ENCODE results near the gene ROCK2.

Gene ROCK2

GRCh38 chr2:11182951-11183350, 161.5 kb downstream of the ROCK2 start:
- TF ChIP-seq TCF12 (IDR thresholded peaks at IDR 0.05; ENCODE audit: low read depth) = no peak
- no peak for TF ChIP-seq CEBPB (IDR thresholded peaks at IDR 0.05)
- no peak for TF ChIP-seq NFIC (IDR thresholded peaks at IDR 0.05)
- no peak for TF ChIP-seq FOXM1 (IDR thresholded peaks at IDR 0.05; ENCODE audit: borderline replicate concordance, low read depth)
- TF ChIP-seq MAX (IDR thresholded peaks at IDR 0.05) = no peak
- no peak for TF ChIP-seq TEAD4 (IDR thresholded peaks at IDR 0.05)
- TF ChIP-seq REST (IDR thresholded peaks at IDR 0.05; ENCODE audit: low read depth) = no peak
- TF ChIP-seq ZBTB7A (IDR thresholded peaks at IDR 0.05; ENCODE audit: low read depth) = no peak

GRCh38 chr2:11180653-11181052, 163.8 kb downstream of the ROCK2 start:
- TF ChIP-seq NFIC (IDR thresholded peaks at IDR 0.05) = no peak
- TF ChIP-seq ZBTB7A (IDR thresholded peaks at IDR 0.05; ENCODE audit: low read depth) = no peak
- TF ChIP-seq MAX (IDR thresholded peaks at IDR 0.05) = no peak
- no peak for TF ChIP-seq TAF1 (IDR thresholded peaks at IDR 0.05; ENCODE audit: low read depth)
- no peak for TF ChIP-seq EP300 (IDR thresholded peaks at IDR 0.05; ENCODE audit: borderline replicate concordance)
- no peak for TF ChIP-seq TCF12 (IDR thresholded peaks at IDR 0.05; ENCODE audit: low read depth)
- no peak for TF ChIP-seq REST (IDR thresholded peaks at IDR 0.05; ENCODE audit: low read depth)
- TF ChIP-seq CREB1 (IDR thresholded peaks at IDR 0.05; ENCODE audit: low read depth) = no peak
- no peak for TF ChIP-seq USF1 (IDR thresholded peaks at IDR 0.05)
- TF ChIP-seq YY1 (IDR thresholded peaks at IDR 0.05; ENCODE audit: low read depth) = no peak

GRCh38 chr2:11179899-11180298, 164.5 kb downstream of the ROCK2 start:
- TF ChIP-seq TEAD4 (IDR thresholded peaks at IDR 0.05) = no peak
- TF ChIP-seq USF1 (IDR thresholded peaks at IDR 0.05) = no peak
- TF ChIP-seq EGR1 (IDR thresholded peaks at IDR 0.05) = no peak
- no peak for TF ChIP-seq CEBPB (IDR thresholded peaks at IDR 0.05)
- no peak for TF ChIP-seq CREB1 (IDR thresholded peaks at IDR 0.05; ENCODE audit: low read depth)
- no peak for TF ChIP-seq NFIC (IDR thresholded peaks at IDR 0.05)
- no peak for TF ChIP-seq REST (IDR thresholded peaks at IDR 0.05; ENCODE audit: low read depth)
- TF ChIP-seq EP300 (IDR thresholded peaks at IDR 0.05; ENCODE audit: borderline replicate concordance) = no peak
- no peak for TF ChIP-seq YY1 (IDR thresholded peaks at IDR 0.05; ENCODE audit: low read depth)
- no peak for TF ChIP-seq RAD21 (IDR thresholded peaks at IDR 0.05; ENCODE audit: low read depth)
- no peak for TF ChIP-seq FOXM1 (IDR thresholded peaks at IDR 0.05; ENCODE audit: borderline replicate concordance, low read depth)
- TF ChIP-seq TCF12 (IDR thresholded peaks at IDR 0.05; ENCODE audit: low read depth) = no peak
- TF ChIP-seq ZBTB7A (IDR thresholded peaks at IDR 0.05; ENCODE audit: low read depth) = no peak
- TF ChIP-seq TAF1 (IDR thresholded peaks at IDR 0.05; ENCODE audit: low read depth) = no peak
- TF ChIP-seq MAX (IDR thresholded peaks at IDR 0.05) = no peak

GRCh38 chr2:11179196-11179595, 165.2 kb downstream of the ROCK2 start:
- TF ChIP-seq FOXM1 (IDR thresholded peaks at IDR 0.05; ENCODE audit: borderline replicate concordance, low read depth) (no peak), USF1 (IDR thresholded peaks at IDR 0.05) (no peak), TEAD4 (IDR thresholded peaks at IDR 0.05) (no peak), CREB1 (IDR thresholded peaks at IDR 0.05; ENCODE audit: low read depth) (no peak), TAF1 (IDR thresholded peaks at IDR 0.05; ENCODE audit: low read depth) (no peak), ZBTB7A (IDR thresholded peaks at IDR 0.05; ENCODE audit: low read depth) (no peak), YY1 (IDR thresholded peaks at IDR 0.05; ENCODE audit: low read depth) (no peak), REST (IDR thresholded peaks at IDR 0.05; ENCODE audit: low read depth) (no peak), MAX (IDR thresholded peaks at IDR 0.05) (no peak), EP300 (IDR thresholded peaks at IDR 0.05; ENCODE audit: borderline replicate concordance) (no peak)

Measured in Ishikawa (cell line).